HG03045 (cell line): ENCODE results near the gene TRDN.
"Not testable (repeated sequence)": the region's sequence is repeated elsewhere in the genome, so short reads cannot be mapped to it uniquely, and the experiment has no call there.

Experiments used
- ATAC-seq: cut with Tn5 transposase; IDR thresholded peaks from one replicate; pipeline ENCODE4 v1.9.1; 2021; ENCODE audit warnings: mild to moderate bottlenecking, moderate library complexity; ENCODE audit not compliant: unreplicated experiment

TRDN gene

DNA sequence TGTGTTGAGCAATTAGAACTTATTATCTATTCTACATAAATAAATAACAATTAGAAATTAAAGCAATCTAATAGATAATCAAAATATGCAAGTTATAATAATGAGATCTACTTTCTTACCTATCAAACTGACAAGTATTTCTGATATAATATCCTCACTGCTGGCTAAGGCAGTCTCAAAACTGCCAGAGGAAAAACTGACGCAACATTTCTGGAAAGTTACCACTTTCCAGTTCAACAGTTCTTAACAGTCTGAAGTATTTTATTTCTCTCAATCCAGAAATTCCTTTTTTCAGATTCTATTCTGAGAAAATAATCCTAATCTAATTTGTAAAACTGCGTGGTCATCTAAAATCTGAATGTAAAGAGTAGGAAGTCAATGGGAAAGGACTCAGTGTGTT lies 121.0 kb downstream of the TRDN start:
- no peak for ATAC-seq

GRCh38 chr6:123509112-123509511 lies 127.6 kb downstream of the TRDN start:
- no peak for ATAC-seq

- ATAC-seq, result no peak
These were observed 128.5 kb downstream of the TRDN start for GRCh38 chr6:123508290-123508689.

GRCh38 chr6:123507582-123507981 lies 129.2 kb downstream of the TRDN start:
- no peak for ATAC-seq

GRCh38 chr6:123503619-123504018 lies 133.1 kb downstream of the TRDN start:
- no peak for ATAC-seq

DNA sequence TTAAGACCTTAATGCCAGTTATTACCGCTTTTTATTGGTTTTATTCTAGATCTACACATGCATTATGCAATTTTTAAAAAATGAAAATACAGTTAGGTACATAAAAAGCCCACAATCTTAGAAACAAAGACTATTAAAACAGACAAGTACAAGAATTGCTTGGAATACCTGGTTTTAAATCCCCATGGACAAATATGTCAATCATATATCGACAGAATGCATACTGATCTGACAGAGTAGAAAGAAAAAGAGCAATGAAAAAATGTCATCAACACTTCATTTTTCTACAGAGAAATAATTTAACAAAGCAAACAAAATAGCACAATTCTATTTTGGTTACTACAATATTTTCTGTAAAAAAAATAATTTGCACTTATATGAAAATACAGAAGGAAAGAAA lies 139.7 kb downstream of the TRDN start:
- ATAC-seq, result no peak

DNA sequence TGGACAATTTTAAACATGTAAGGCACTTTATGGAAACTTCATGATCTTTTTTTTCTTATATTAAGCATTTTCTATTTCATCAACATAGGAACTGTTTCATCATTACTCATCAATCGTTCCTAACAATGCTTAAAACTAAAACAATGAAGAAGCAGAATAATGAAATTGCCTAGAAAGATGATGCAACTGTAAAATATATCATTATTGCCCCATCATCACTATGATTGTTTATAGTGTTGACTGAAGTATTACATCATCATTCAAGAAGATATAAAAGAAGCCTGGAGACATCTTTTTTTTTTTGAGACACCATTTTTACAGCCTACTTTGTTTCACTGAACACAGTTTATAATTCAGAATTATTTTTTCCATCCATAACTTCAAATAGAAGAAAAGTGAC lies 147.2 kb downstream of the TRDN start:
- no peak for ATAC-seq

DNA sequence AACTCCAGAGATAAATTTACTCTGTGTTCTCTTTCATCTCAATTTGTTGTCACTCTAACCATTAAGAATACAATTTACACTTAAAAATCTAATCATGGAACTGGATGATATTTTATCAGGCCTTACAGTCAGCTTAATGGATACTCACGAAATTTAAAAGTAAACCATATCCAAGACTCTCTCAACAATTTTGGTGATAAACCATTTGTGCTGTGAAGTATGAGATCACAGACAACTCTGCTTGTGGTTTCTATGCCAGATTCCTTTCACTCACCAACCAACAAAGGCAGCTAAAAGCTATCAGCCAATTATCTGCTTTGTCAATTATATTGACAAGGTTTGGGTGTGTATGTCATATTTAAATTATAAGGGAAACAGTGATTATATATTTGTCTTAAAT lies 155.8 kb downstream of the TRDN start:
- ATAC-seq, result no peak

DNA sequence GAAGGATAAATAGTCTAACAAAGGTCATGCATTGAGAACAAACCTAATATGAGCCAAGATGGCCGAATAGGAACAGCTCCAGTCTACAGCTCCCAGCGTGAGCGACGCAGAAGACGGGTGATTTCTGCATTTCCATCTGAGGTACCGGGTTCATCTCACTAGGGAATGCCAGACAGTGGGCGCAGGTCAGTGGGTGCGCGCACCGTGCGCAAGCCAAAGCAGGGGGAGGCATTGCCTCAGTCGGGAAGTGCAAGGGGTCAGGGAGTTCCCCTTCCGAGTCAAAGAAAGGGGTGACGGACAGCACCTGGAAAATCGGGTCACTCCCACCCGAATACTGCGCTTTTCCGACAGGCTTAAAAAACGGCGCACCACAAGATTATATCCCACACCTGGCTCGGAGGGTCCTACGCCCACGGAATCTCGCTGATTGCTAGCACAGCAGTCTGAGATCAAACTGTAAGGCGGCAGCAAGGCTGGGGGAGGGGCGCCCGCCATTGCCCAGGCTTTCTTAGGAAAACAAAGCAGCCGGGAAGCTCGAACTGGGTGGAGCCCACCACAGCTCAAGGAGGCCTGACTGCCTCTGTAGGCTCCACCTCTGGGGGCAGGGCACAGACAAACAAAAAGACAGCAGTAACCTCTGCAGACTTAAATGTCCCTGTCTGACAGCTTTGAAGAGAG lies 164.6 kb downstream of the TRDN start:
- not testable (repeated sequence) for ATAC-seq

DNA sequence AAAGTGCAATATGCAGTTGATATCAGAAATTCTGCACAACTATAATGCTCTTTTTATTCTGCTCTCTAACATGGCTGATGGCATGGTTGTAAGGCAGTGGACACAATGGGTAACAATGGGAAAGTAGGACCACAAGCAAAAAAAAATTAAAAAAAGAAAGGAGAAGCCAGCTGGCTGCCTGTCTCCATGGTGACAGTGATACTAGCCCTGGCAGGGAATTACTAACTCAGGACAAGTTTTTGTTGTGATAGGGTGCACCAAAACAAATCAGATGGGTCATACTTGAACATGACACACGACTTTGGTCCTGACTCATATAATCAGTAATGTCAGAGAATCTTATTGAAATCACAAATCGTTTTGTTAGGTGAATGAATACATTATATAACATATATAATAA lies 169.4 kb downstream of the TRDN start:
- ATAC-seq, result no peak

DNA sequence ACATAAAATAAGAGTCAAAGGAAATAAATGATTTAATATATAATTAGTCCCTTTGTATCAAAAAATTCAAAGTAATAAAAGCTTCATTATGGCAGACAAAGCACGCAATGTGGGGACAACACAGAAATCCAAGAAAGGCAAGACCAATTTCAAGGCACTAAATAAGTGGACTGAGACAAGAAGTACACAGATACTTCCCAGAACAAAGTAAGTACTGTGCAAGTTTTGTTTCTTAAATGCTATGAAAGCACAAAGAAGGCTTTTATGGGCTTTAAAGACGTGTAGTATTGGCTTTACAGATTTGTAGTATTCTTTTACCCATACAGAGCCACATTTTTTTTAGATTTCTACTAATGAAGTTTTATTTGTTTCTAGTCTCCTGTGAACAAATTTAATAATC lies 174.6 kb downstream of the TRDN start:
- ATAC-seq, result no peak

- no peak for ATAC-seq
These were observed 178.5 kb downstream of the TRDN start for GRCh38 chr6:123458218-123458617.

DNA sequence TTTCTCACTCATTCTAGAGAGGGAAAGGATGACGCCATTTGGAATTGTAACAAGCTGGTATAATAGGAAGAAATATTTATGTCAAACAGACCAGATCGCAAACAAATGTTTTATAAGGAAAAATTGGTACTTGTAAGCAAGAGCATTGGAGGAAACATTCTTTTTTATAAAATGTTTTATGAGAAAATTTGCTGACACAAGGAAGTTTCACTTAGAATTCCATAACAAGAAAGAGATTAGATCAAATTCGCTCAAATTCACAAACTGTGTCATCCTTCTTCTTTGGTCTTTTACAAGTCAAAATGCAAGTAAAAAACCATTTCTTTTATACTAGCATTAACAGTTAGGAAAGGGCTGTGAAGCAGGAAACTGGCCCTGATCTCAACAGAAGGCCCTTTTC lies 179.9 kb downstream of the TRDN start:
- ATAC-seq, result no peak

DNA sequence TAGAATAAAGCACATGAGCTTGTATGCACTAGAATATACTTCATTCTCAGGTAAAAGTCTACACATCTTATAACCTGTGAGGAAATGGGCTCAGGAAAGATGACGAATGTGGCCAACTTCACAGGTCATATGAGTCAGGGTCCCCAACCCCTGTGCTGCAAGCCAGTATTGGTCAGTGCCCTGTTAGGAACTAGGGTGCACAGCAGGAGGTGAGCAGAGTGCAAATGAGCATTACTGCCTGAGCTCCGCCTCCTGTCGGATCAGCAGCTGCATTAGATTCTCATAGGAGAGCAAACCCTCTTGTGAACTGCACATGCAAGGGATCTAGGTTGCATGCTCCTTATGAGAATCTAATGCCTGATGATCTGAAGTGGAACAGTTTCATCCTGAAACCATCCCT lies 182.3 kb downstream of the TRDN start:
- ATAC-seq, result no peak

- not testable (repeated sequence) for ATAC-seq
These were observed 183.7 kb downstream of the TRDN start for GRCh38 chr6:123453071-123453470.

DNA sequence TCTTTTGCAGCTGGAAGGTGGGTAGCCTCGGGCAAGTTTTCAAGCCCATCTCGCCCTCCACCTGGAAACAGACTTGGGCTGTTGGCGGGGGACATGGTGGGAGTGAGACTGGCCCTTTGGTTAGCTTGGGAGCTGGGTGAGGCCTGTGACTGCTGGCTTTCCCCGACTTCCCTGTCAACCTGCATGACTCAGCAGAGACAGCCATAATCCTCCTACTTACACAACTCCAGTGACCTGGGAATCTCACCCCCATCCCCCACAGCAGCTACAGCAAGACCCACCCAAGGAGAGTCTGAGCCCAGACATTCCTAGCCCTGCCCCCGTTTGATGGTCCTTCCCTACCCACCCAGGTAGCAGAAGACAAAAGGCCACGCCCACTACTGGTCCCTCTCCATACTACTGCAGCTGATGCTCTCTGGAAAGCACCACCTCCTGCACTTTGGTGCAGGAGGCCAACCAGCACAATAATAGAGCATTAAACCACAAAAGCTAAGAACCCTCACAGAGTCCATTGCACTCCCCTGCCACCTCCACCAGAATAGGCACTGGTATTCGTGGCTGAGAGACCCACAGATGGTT lies 188.4 kb downstream of the TRDN start:
- ATAC-seq, result no peak

- ATAC-seq, result no peak
These were observed 189.3 kb downstream of the TRDN start for GRCh38 chr6:123447315-123447937.

- no peak for ATAC-seq
These were observed 197.4 kb downstream of the TRDN start for GRCh38 chr6:123439371-123439770.

- ATAC-seq, result no peak
These were observed 202.6 kb downstream of the TRDN start for GRCh38 chr6:123434186-123434585.

- no peak for ATAC-seq
These were observed 205.8 kb downstream of the TRDN start for GRCh38 chr6:123430970-123431369.

DNA sequence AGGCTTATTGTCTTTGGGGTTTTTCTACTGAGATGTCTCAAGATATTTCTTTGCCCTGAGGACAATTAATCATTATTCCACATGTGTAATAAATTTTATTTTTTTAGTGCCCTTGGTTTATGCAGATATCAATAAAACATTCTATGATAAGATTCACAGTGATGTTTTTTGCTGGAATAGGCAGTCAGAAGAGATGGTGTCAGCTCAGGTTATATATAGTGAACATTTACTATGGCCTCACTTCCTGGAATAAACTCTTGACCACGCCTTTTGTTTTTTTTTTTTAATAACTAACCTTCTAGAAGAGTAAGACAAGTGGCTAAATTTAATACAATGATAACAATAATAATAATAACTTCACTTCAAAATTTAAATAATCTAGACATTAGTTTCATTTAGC lies 209.7 kb downstream of the TRDN start:
- no peak for ATAC-seq

DNA sequence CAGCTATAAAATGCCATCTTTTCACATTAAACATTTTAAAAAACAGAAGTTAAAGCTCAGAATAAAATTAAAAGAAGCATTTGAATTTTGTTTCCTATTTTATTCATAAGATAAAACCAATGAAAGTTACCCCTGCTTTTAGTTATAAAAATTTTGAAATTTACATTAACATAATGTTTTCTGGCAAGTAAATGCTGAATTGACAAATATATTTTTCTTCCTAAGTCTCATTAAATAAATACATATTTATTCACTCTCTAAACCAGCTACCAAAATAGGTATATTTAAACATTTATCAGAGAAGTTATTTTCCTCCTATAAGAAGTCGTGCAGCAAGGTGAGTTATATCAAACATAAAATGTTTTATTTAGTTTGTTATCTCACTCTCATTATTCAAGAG lies 213.6 kb downstream of the TRDN start:
- ATAC-seq, result no peak

- no peak for ATAC-seq
These were observed 216.2 kb downstream of the TRDN start for GRCh38 chr6:123420512-123420911.
